Tibial nerve (tissue), 4 donors: ENCODE data around the gene ST3GAL3. TPM values are rescaled to one million over a fixed set of nuclear protein-coding genes. Genes with fewer than 3 reads are reported as not detected.

Source experiments
- DNase-seq, 2 donors: peaks; one replicate each; pipeline ENCODE4 v3.0.0-alpha.2; 2019; ENCODE audit warnings: low spot score in 2 of 2
- H3K27ac ChIP-seq, 4 donors: fragments of 200-600 bp; sonication (generic) in 3 of 4; one replicate each; pipeline ENCODE4 v1.5.1; 2017 to 2019; ENCODE audit warnings: mild to moderate bottlenecking in 1 of 4
- H3K27me3 ChIP-seq, 2 donors: fragments of 200-600 bp; sonication (generic) in 1 of 2; one replicate each; pipeline versions ENCODE4 v1.5.1 to v1.6.0; 2017 to 2019
- H3K36me3 ChIP-seq, 3 donors: fragments of 200-600 bp; sonication (generic); one replicate each; pipeline ENCODE4 v1.5.1; 2018 to 2019
- H3K4me1 ChIP-seq, 4 donors: fragments of 200-600 bp; sonication (generic) in 3 of 4; one replicate each; pipeline ENCODE4 v1.5.1; 2017 to 2019
- H3K4me3 ChIP-seq, 4 donors: fragments of 200-600 bp; sonication (generic) in 3 of 4; one replicate each; pipeline ENCODE4 v1.5.1; 2017 to 2019; ENCODE audit warnings: mild to moderate bottlenecking in 1 of 4, moderate library complexity in 1 of 4
- H3K9me3 ChIP-seq, 4 donors: fragments of 200-600 bp; sonication (generic) in 3 of 4; one replicate each; pipeline ENCODE4 v1.5.1; 2017 to 2019
- CTCF ChIP-seq, 5 experiments: fragments of 200-600 bp in 3 of 5; fragments of 450-650 bp in 2 of 5; sonication (generic) in 3 of 5; IDR thresholded peaks; one replicate each; pipeline ENCODE4 v1.5.1; 2016 to 2019; ENCODE audit warnings: antibody characterized with exemption in 5 of 5, mild to moderate bottlenecking in 3 of 5, moderate library complexity in 2 of 5
- EP300 ChIP-seq, 2 donors: sonication (generic); formaldehyde crosslinking; IDR thresholded peaks; one replicate each; pipeline ENCODE4 v1.6.1; 2017; ENCODE audit warnings: antibody characterized with exemption in 2 of 2, mild to moderate bottlenecking in 1 of 2
- POLR2A ChIP-seq, 2 donors: fragments of 450-650 bp; IDR thresholded peaks; one replicate each; pipeline ENCODE4 v1.6.1; 2017; ENCODE audit warnings: antibody characterized with exemption in 2 of 2, mild to moderate bottlenecking in 2 of 2, moderate library complexity in 2 of 2
- WGBS, 2 donors: methylation state at CpG; one replicate each; pipeline ENCODE4 v1.1.5; 2018; 5-methylcytosine and 5-hydroxymethylcytosine counted together
- total RNA-seq, 4 donors: library from RNA; depleted of rRNA; stranded (reverse); fragments of >200 nt; gene quantifications; one replicate each; pipeline ENCODE4 v1.1.0, GENCODE V29; 2016

Gene ST3GAL3
- total RNA-seq, 4 donors from 2014 or later = 20.7 to 27.0 (median 24.1) TPM

- Histone ChIP-seq H3K27ac (no peak overlapping the region), H3K27me3 (peaks cover 0 to 10% of the 10 kb centered on the region in 2 donors), H3K4me3 (no peak overlapping the region), H3K36me3 (no peaks in the 10 kb centered on the region), H3K9me3 (no peaks in the 10 kb centered on the region), H3K4me1 (peaks cover 0 to 24% (median 13%) of the 10 kb centered on the region in 4 donors)
- WGBS, 2 donors = 61 to 64% methylated on average over 3 of the region's 3 CpGs
- no peak for TF ChIP-seq POLR2A (IDR thresholded peaks at IDR 0.05)
- no peak for TF ChIP-seq EP300 (IDR thresholded peaks at IDR 0.05)
- TF ChIP-seq CTCF (IDR thresholded peaks at IDR 0.05) = no peak
- no peak for DNase-seq
These were observed 231.7 kb downstream of the ST3GAL3 start for GRCh38 chr1:43938892-43939587.

- Histone ChIP-seq H3K9me3 (no peaks in the 10 kb centered on the region), H3K4me3 (no peak overlapping the region), H3K27me3 (no peaks in the 10 kb centered on the region), H3K4me1 (peaks cover 0 to 19% (median 9%) of the 10 kb centered on the region in 4 donors), H3K36me3 (no peaks in the 10 kb centered on the region), H3K27ac (no peak overlapping the region)
- WGBS, 2 donors = 80 to 81% methylated on average over 3 of the region's 3 CpGs
- no peak for TF ChIP-seq EP300 (IDR thresholded peaks at IDR 0.05)
- TF ChIP-seq CTCF (IDR thresholded peaks at IDR 0.05) = no peak
- TF ChIP-seq POLR2A (IDR thresholded peaks at IDR 0.05) = no peak
- no peak for DNase-seq
These were observed 235.1 kb downstream of the ST3GAL3 start for GRCh38 chr1:43942411-43942810.

- no peak for DNase-seq
- Histone ChIP-seq H3K4me1 (peaks cover 0 to 43% (median 24%) of the 10 kb centered on the region in 4 donors), H3K27me3 (no peaks in the 10 kb centered on the region), H3K4me3 (no peak overlapping the region), H3K27ac (no peak overlapping the region), H3K36me3 (peaks cover 0 to 7% (median 1%) of the 10 kb centered on the region in 3 donors), H3K9me3 (no peaks in the 10 kb centered on the region)
- 89 to 97% methylated on average over 1 of the region's 1 CpG for WGBS, 2 donors
- no peak for TF ChIP-seq CTCF (IDR thresholded peaks at IDR 0.05)
- TF ChIP-seq POLR2A (IDR thresholded peaks at IDR 0.05) = no peak
- TF ChIP-seq EP300 (IDR thresholded peaks at IDR 0.05) = no peak
These were observed 237.5 kb downstream of the ST3GAL3 start for GRCh38 chr1:43944860-43945259.

GRCh38 chr1:43945674-43946235 lies 238.4 kb downstream of the ST3GAL3 start:
- Histone ChIP-seq H3K27me3 (no peaks in the 10 kb centered on the region), H3K4me1 (peaks cover 0 to 43% (median 24%) of the 10 kb centered on the region in 4 donors), H3K4me3 (peak overlapping the region; percentile 44 to 79 (median 62)), H3K9me3 (no peaks in the 10 kb centered on the region), H3K27ac (peak overlapping the region; percentile 75 to 97 (median 94)), H3K36me3 (peaks cover 0 to 16% (median 5%) of the 10 kb centered on the region in 3 donors)
- TF ChIP-seq POLR2A (IDR thresholded peaks at IDR 0.05) (no peak), EP300 (IDR thresholded peaks at IDR 0.05) (no peak), CTCF (IDR thresholded peaks at IDR 0.05) (no peak)
- DNase-seq = no peak
- WGBS, 2 donors = 10% methylated on average over 3 of the region's 3 CpGs
